ENCODE results near the gene KRTAP5-8.
"Not testable (repeated sequence)": the region's sequence is repeated elsewhere in the genome, so short reads cannot be mapped to it uniquely, and the experiment has no call there.

Gene KRTAP5-8

GRCh38 chr11:71507102-71507501, 30.7 kb upstream of the KRTAP5-8 start:
- DNase-seq (ENCODE audit: low read depth, low spot score): no peak

- no peak for DNase-seq (ENCODE audit: low read depth, low spot score)
Observed at GRCh38 chr11:71518506-71519471, 19.0 kb upstream of the KRTAP5-8 start.

GRCh38 chr11:71519546-71519945, 18.3 kb upstream of the KRTAP5-8 start:
- no peak for DNase-seq (ENCODE audit: low read depth, low spot score)

- no peak for DNase-seq (ENCODE audit: low read depth, low spot score)
Observed at GRCh38 chr11:71525188-71525937, 12.5 kb upstream of the KRTAP5-8 start.

- no peak for DNase-seq (ENCODE audit: low read depth, low spot score)
Observed at GRCh38 chr11:71525938-71526495, 11.8 kb upstream of the KRTAP5-8 start.

- DNase-seq (ENCODE audit: low read depth, low spot score): not testable (repeated sequence)
Observed at GRCh38 chr11:71526796-71527575, 10.8 kb upstream of the KRTAP5-8 start, which contains the start of gene KRTAP5-7. Gene KRTAP5-7, plus strand, starts transcription at chr11:71527267. Its CDS starts 34 bp downstream, at chr11:71527301.

- no peak for DNase-seq (ENCODE audit: low read depth, low spot score)
Observed at GRCh38 chr11:71527576-71528210, 10.1 kb upstream of the KRTAP5-8 start.

GRCh38 chr11:71530602-71531001, 7.2 kb upstream of the KRTAP5-8 start:
- DNase-seq (ENCODE audit: low read depth, low spot score): no peak

- DNase-seq (ENCODE audit: low read depth, low spot score): no peak
Observed at GRCh38 chr11:71532036-71532610, 5.7 kb upstream of the KRTAP5-8 start.

- not testable (repeated sequence) for DNase-seq (ENCODE audit: low read depth, low spot score)
Observed at GRCh38 chr11:71534711-71535608, 2.9 kb upstream of the KRTAP5-8 start.

- DNase-seq (ENCODE audit: low read depth, low spot score): no peak
Observed at GRCh38 chr11:71535825-71536224, 2.0 kb upstream of the KRTAP5-8 start.

GRCh38 chr11:71537537-71537936, 288 bp upstream of the KRTAP5-8 start:
- no peak for DNase-seq (ENCODE audit: low read depth, low spot score)

- peak; percentile 33 for DNase-seq (ENCODE audit: low read depth, low spot score)
Observed at GRCh38 chr11:71538666-71538990, 803 bp downstream of the KRTAP5-8 start.

GRCh38 chr11:71539017-71539416, 1.2 kb downstream of the KRTAP5-8 start:
- no peak for DNase-seq (ENCODE audit: low read depth, low spot score)

- DNase-seq (ENCODE audit: low read depth, low spot score): not testable (repeated sequence)
Observed at GRCh38 chr11:71539971-71540370, 2.1 kb downstream of the KRTAP5-8 start.

- DNase-seq (ENCODE audit: low read depth, low spot score): not testable (repeated sequence)
Observed at GRCh38 chr11:71540521-71541304, 2.9 kb downstream of the KRTAP5-8 start.

- DNase-seq (ENCODE audit: low read depth, low spot score): no peak
Observed at GRCh38 chr11:71542382-71542781, 4.6 kb downstream of the KRTAP5-8 start.

GRCh38 chr11:71542879-71543777, 5.3 kb downstream of the KRTAP5-8 start:
- DNase-seq (ENCODE audit: low read depth, low spot score): peak; percentile 28

Measured in ELF-1 (cell line).